LNCaP clone FGC (cell line): ENCODE results near the gene NR3C1.

Experiments used
- DNase-seq: peaks from one replicate; pipeline ENCODE4 v3.0.0-alpha.2; 2011; ENCODE audit warnings: low read depth
- H3K4me3 ChIP-seq: 2 replicates; pipeline ENCODE4 v1.5.1; 2011; ENCODE audit warnings: mild to moderate bottlenecking, low read depth, low read length, control low read depth
- CTCF ChIP-seq: IDR thresholded peaks from 2 replicates; pipeline ENCODE4 v1.5.1; 2012; ENCODE audit warnings: mild to moderate bottlenecking; ENCODE audit not compliant: control insufficient read depth, insufficient read depth; ENCODE audit errors: extremely low read depth

Gene NR3C1

GRCh38 chr5:143302341-143303045 lies 101.0 kb downstream of the NR3C1 start:
- no peak overlapping the region for H3K4me3 ChIP-seq
- no peak for DNase-seq
- no peak for TF ChIP-seq CTCF

GRCh38 chr5:143297756-143298155 lies 105.7 kb downstream of the NR3C1 start:
- no peak for TF ChIP-seq CTCF
- H3K4me3 ChIP-seq = no peak overlapping the region
- DNase-seq = no peak

- no peak for TF ChIP-seq CTCF
- DNase-seq = no peak
Measured at GRCh38 chr5:143290125-143290524, 113.4 kb downstream of the NR3C1 start.

GRCh38 chr5:143284521-143284920 lies 119.0 kb downstream of the NR3C1 start:
- no peak for DNase-seq
- no peak overlapping the region for H3K4me3 ChIP-seq
- TF ChIP-seq CTCF = no peak

More at GRCh38 chr5:143290125-143290524, 113.4 kb downstream of the NR3C1 start:
- H3K4me3 ChIP-seq = no peak overlapping the region

- no peak for DNase-seq
- H3K4me3 ChIP-seq = no peak overlapping the region
- TF ChIP-seq CTCF = no peak
Measured at GRCh38 chr5:143284002-143284401, 119.5 kb downstream of the NR3C1 start.

- DNase-seq = no peak
Measured at GRCh38 chr5:143281226-143281625, 122.3 kb downstream of the NR3C1 start.

More at GRCh38 chr5:143281226-143281625, 122.3 kb downstream of the NR3C1 start:
- H3K4me3 ChIP-seq = no peak overlapping the region
- no peak for TF ChIP-seq CTCF
